Activated T-helper 1 cell treated with anti-CD3 and anti-CD28 coated beads, Interleukin-2, amount 50 U/mL, for 16 hours (primary cell): ENCODE data around the gene FLOT1.

Experiments used
- DNase-seq, 2 donors: peaks; one replicate each; pipeline ENCODE4 v3.0.0-alpha.2; 2020; ENCODE audit warnings: low read depth in 1 of 2, low spot score in 1 of 2

Gene FLOT1

DNA sequence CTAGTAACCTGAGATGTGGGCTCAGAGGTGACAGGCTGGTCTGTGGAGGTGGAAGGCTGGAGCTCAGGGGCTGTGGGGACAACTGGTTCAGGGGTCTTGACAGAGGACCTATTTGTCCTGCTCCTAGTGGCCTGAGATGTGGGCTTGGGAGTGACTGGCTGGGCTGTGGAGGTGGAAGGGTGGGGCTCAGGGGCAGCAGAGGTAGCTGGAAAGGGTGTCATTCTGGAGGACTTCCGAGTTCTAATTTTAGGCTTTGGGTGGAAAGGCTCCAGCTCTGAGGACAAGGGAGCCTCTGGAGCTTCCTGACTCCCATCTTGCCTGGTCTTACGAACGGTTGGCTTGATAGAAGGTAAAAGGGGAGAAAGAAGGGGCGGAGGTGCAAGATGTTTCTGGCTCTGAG lies 36.9 kb downstream of the FLOT1 start:
- DNase-seq = no peak

GRCh38 chr6:30703821-30704220 lies 38.7 kb downstream of the FLOT1 start:
- DNase-seq = no peak

DNA sequence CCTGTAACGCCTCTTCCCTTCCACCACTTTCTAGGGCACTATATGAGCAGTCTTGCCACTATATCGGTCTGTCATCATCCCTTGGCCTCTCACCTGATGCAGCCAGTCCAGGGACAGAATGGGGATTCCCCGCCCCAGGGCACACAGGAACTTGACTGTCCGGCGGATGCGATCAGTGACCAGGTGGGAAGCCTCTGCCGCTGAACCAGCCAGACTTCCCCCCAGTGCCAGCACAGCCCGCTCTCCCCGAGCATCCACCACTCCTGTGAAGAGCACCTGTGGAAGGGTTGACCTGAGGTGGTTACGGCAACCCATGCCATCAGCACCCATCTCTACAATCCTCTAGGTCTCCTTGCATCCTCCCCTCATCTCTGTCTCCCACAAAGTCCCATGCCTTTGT lies 39.5 kb downstream of the FLOT1 start:
- no peak for DNase-seq

DNA sequence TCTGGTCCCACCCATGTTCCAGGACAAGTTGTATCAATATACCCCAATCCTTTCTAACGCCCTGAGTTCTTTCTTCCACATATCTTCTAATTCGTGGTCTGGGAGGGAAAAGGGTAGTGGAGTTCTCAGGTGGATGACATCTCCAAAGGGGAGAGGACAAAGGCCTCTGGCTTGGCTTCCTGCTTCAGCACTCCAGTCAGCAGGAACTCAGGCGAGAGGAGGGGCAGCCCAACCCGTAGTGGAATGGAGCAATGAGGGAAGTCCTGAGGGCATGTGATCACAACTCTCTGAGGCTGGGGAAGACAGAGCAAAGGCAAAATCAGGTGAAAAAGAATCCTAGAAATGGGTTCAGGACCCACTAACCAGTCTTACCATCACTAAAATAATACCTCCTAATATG lies 42.1 kb downstream of the FLOT1 start:
- no peak for DNase-seq

DNA sequence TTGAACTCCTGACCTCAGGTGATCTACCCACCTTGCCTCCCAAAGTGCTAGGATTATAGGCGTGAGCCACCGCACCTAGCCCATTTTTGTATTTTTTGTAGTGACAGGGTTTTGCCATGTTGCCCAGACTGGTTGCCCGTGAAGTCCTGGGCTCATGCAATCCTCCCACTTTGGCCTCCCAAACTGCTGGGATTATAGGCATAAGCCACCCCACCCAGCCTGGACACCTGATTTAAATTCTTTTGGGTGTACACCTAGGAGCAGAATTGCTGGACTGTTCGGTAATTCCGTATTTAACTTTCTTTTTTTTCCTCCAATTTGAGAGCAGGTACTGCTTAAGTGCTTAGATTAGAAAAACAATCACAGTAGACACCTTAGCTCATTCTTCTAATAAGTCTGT lies 46.1 kb downstream of the FLOT1 start:
- DNase-seq = no peak

GRCh38 chr6:30691208-30691847 lies 51.2 kb downstream of the FLOT1 start:
- no peak for DNase-seq

DNA sequence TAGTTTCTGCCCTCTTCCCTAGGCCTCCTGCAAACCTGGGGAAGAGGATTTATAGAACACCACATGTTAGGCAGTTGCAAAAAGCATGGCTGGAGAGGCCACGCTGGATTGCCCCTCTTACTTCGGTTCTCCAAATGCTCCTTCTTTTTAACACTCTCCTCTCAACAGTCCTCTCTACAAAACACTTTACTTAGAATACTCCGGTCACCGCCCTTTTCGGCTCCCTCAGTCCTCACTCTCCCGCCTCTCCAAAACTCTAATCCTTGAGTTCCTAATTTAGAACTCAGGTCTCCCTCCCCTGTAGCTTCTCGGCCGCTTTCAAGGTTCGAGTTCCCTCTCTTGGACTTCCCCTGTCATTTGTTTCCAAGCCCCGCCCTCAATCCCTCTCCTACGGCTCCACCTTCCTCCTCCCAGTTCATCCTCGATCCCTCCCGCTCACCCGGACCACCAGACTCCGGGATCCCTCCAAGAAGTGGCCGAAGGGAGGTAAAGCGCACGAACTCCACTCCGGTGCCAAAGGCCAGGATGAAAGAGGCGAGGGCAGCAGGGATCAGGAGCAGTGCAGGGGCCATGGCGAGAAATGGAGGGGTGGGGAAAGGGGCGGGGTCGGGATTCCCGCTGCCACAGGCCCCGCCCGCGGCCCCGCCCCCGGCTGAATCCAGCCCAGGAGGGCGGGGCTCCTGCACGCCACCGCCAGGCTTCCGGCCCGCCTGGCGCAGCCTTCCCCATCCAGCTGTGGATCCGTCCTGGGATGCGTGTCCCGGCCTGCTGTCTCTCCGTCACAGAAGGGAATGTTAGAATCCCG lies 51.9 kb downstream of the FLOT1 start, which contains the start of gene NRM:
Gene NRM, minus strand, starts transcription at position 582 of the 805 bp plus-strand sequence. Its CDS starts 10 bp downstream, at position 572.
- DNase-seq = peak; percentile 41 to 68

DNA sequence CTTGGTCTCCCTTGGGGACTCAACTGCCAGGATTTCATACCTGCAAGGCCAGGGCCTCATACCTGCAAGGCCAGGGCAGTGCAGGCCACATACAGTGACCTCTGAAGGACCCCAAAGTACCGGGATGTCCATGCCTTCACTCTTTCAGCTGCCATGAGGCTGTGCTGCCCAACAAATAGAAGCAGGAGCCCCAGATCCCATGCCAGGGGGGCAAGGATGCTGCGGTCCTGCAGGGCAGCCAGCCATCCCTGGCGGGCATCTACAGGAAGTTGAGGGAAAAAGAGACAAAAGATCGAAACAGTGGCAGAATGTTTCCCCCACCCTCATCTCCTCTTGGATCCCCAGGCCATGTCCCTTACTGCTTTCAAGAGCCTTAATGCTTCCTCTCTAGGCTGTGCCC lies 52.5 kb downstream of the FLOT1 start:
- no peak for DNase-seq

DNA sequence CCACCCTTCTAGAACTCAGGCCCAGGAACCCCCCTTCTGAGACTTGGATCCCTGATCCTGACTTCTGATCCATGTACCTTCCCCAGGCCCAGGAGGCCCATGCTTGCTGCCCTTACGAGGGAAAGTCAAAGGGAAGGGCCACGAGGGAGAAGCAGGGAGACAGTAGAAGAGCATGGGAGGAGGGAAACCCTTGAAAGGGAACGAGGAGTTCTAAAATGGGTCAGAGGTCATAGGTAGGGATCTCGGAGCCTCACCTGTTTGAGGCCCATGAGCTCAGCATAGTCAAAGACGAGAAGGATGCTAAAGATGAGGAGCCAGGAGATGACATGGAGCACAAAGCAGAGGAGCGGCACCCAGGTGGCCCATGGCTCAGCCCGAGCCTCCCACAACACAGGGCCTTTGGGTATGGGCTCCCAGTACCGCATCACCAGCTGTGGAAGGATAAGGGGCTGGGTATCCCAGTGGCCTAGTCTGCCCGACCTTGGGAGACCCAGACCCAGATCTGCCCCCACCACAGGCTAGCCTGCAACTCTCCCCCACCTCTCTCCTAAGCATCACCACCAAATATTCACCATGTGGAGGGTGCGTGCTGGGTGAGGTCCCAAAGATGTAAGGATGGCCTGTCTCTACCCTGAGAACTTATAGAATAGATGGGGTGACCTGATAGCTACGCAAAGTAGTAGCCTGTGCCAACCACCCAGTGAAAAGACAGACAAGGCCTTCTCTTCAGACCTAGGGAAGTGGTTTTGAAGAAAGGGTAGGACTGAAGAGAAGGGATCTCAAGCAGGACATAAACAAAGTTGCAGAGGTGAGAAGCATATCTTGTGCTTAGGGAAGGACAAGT lies 53.2 kb downstream of the FLOT1 start:
- DNase-seq = no peak

- DNase-seq = no peak
Observed at GRCh38 chr6:30688569-30688968, 53.9 kb downstream of the FLOT1 start.

GRCh38 chr6:30687659-30688431 lies 54.6 kb downstream of the FLOT1 start:
- DNase-seq = no peak

- DNase-seq = peak; percentile 42 to 66
Observed at GRCh38 chr6:30686908-30687658, 55.4 kb downstream of the FLOT1 start.

- peak; percentile 71 to 75 for DNase-seq
Observed at GRCh38 chr6:30686009-30686907, 56.2 kb downstream of the FLOT1 start, which contains the start of gene PPP1R18. TSS of gene PPP1R18 (minus strand) at chr6:30686645. CDS start at chr6:30686018, 627 bp downstream.

- DNase-seq = no peak
Observed at GRCh38 chr6:30685157-30686008, 57.1 kb downstream of the FLOT1 start.

DNA sequence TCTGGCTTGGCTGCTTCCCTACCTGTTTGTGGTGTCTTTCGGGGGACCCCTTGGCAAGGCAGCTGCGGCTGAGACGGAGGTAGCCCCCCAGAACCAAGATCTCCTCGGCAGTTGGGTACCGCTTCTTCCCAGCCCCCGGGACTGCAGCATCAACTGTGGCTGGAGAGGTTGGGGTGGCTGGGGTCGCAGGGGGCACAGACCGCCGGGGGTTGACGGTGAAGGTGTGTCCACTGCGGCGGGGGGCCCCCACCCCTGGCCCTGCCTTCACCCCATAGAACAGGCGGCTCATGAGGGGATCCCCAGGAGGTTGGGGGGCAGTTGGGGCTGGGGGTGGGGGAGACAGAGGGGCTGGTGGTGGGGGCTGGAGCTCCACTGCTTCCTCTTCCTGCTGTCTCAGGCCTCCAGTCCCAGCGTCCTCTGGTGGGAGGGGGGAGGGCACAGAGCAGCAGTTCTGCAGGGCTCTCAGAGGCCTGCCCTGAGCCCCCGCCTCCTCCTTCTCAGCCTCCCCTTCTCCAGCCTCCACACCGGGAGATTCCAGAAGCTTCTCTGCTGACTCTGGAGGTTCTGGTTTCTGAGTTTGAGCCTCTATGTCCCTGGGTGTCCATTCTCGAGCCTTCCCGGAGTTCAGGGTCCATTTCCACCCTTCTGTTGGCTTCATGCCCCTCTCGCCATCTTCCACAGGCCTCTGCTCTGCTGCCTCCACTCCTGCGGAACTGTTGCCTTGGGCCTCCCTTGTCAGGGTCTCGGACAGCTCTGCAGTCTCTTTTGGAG lies 57.9 kb downstream of the FLOT1 start:
- peak in 1 of 2 donors; percentile 30 for DNase-seq

DNA sequence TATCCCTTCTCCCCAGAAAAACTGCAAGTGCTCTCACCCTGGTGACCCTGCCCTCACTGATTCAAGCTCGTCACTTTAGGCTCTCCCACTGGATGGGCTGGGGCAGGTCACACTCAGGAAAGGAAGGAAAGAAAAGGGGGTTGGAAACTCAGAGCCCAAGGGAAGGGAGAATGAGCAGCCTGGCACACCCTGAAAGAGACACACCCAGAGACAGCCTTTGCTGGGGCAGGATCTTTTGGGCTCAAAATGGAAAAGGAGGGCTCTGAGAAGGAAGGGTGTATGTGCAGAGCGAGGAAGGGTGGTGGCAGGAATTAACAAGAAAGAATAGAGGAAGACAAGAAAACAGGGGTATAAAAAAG lies 58.5 kb downstream of the FLOT1 start:
- no peak for DNase-seq

DNA sequence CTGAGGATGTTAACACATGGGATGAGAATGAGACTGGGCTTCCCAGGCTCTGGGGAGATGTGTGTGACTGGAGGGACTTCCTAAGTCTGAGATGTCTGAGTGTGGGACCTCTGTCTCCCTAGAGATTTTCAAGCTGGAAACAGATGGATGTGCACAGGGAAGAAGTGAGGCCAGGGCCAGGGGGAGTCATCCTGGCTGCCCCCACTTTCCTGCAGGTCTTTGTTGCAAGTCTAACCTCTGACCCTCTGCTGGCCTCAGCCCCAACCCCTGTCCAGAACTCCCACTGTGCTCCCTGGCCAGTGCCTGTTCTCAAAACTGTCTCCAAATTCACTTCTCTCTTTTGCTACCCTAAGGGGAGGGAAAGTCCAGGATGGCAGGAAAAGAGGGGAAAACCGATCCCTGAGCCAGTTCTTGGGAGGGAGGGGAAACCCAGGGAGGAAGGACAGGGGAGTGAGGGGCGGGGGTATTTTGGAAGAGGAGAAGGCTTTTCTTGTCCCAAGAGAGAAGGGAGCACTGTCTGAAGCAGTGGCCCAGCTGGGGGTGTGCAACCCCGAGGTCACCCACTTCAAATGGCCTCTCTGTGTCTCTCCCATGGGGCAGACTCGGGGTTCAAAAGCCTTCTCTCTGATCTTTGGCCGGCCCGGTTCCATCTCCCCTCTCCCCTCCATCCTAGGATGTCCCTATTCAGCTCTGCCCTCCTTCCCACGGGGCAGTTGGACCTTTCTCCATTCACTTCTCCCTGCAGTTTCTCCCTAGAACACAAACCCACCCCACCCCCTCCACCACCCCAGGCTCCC lies 59.1 kb downstream of the FLOT1 start:
- DNase-seq = no peak
